HEK293 (cell line): ENCODE data around the gene DUOX1.

Source experiments
- HOXC10 ChIP-seq: sonication (generic); formaldehyde crosslinking; IDR thresholded peaks from 2 replicates; pipeline ENCODE4 v1.8.1; 2023; ENCODE audit warnings: mild to moderate bottlenecking, missing genetic modification reagents
- KLF10 ChIP-seq: fragments of 450-650 bp; IDR thresholded peaks from 2 replicates; pipeline ENCODE4 v1.5.1; 2018; ENCODE audit warnings: missing biosample characterization, mild to moderate bottlenecking, missing genetic modification characterization
- SETDB1 ChIP-seq: IDR thresholded peaks from one replicate; pipeline ENCODE4 v1.6.1; 2017; ENCODE audit warnings: mild to moderate bottlenecking, low read length, moderate library complexity, mixed read lengths; ENCODE audit not compliant: insufficient read length
- TCF7L2 ChIP-seq: IDR thresholded peaks from 2 replicates; pipeline ENCODE4 v1.6.1; 2011; ENCODE audit warnings: low read depth, mild to moderate bottlenecking, inconsistent platforms, low read length, moderate library complexity, borderline replicate concordance
- ZBTB20 ChIP-seq: fragments of 450-650 bp; formaldehyde crosslinking; IDR thresholded peaks from 2 replicates; pipeline ENCODE4 v1.5.1; 2016; ENCODE audit warnings: missing biosample characterization, missing genetic modification characterization
- ZEB2 ChIP-seq: fragments of 450-650 bp; formaldehyde crosslinking; IDR thresholded peaks from 2 replicates; pipeline ENCODE4 v1.5.1; 2016; ENCODE audit warnings: missing biosample characterization, missing genetic modification characterization
- ZNF175 ChIP-seq: fragments of 450-650 bp; formaldehyde crosslinking; IDR thresholded peaks from 2 replicates; pipeline ENCODE4 v1.5.1; 2016; ENCODE audit warnings: missing biosample characterization, missing genetic modification characterization
- ZNF221 ChIP-seq: fragments of 450-650 bp; formaldehyde crosslinking; IDR thresholded peaks from 2 replicates; pipeline ENCODE4 v1.5.1; 2017; ENCODE audit warnings: missing biosample characterization, missing genetic modification characterization, borderline replicate concordance
- ZNF394 ChIP-seq: fragments of 450-650 bp; formaldehyde crosslinking; IDR thresholded peaks from 2 replicates; pipeline ENCODE4 v1.5.1; 2016; ENCODE audit warnings: missing biosample characterization, missing genetic modification characterization, mild to moderate bottlenecking, moderate library complexity, borderline replicate concordance
- ZNF658 ChIP-seq: fragments of 450-650 bp; formaldehyde crosslinking; IDR thresholded peaks from 2 replicates; pipeline ENCODE4; 2016; ENCODE audit warnings: missing biosample characterization, missing genetic modification characterization
- ZNF830 ChIP-seq: fragments of 450-650 bp; IDR thresholded peaks from 2 replicates; pipeline ENCODE4 v1.5.0; 2018; ENCODE audit warnings: missing biosample characterization, missing genetic modification characterization, low read depth, mild to moderate bottlenecking, moderate library complexity
- TF ChIP-seq, protein P1 (sequence below): fragments of 450-650 bp; formaldehyde crosslinking; IDR thresholded peaks from 2 replicates; pipeline ENCODE4 v1.5.1; 2016; ENCODE audit warnings: missing biosample characterization, missing genetic modification characterization
- TF ChIP-seq, protein P2 (sequence below): fragments of 450-650 bp; formaldehyde crosslinking; IDR thresholded peaks from 2 replicates; pipeline ENCODE4 v1.5.1; 2016; ENCODE audit warnings: missing biosample characterization, missing genetic modification characterization
- TF ChIP-seq, protein P3 (sequence below): fragments of 450-650 bp; formaldehyde crosslinking; optimal IDR thresholded peaks from 2 replicates; pipeline ENCODE3; 2016; ENCODE audit warnings: missing biosample characterization, mild to moderate bottlenecking, missing genetic modification characterization

DNA sequence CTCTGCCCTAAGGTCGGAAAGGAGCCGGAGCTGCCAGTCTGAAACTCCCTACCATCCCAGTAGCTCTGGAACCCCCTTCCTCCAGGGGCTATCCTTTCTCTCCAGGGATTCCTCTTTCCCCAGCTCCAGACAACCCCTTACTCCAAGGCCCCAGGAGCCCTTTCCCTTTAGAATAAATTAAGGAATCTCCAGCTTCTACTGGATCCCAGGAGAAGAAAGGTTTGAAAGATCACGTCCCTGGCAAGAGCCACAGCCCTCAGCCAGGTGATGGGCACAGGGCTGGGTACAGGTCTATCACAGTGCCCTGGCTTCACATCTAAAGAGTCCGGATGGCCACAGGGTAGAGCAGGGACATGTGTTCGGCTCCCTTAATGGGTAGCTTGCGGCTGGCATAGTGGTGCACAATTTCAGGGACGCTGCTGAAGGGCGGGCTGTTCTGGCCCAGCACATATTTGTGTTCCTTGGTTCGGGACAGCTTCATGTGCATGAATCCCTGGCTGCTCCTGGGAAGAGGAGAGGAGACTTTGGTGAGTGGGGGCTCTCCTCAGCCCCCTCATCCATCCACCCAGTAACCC is 37.9 kb downstream of the DUOX1 start:
- TF ChIP-seq, protein P1, sequence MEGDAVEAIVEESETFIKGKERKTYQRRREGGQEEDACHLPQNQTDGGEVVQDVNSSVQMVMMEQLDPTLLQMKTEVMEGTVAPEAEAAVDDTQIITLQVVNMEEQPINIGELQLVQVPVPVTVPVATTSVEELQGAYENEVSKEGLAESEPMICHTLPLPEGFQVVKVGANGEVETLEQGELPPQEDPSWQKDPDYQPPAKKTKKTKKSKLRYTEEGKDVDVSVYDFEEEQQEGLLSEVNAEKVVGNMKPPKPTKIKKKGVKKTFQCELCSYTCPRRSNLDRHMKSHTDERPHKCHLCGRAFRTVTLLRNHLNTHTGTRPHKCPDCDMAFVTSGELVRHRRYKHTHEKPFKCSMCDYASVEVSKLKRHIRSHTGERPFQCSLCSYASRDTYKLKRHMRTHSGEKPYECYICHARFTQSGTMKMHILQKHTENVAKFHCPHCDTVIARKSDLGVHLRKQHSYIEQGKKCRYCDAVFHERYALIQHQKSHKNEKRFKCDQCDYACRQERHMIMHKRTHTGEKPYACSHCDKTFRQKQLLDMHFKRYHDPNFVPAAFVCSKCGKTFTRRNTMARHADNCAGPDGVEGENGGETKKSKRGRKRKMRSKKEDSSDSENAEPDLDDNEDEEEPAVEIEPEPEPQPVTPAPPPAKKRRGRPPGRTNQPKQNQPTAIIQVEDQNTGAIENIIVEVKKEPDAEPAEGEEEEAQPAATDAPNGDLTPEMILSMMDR (tag by site-specific recombination): no peak
- no peak for TF ChIP-seq SETDB1
- TF ChIP-seq ZNF830 (tag by site-specific recombination): no peak
- TF ChIP-seq, protein P2, sequence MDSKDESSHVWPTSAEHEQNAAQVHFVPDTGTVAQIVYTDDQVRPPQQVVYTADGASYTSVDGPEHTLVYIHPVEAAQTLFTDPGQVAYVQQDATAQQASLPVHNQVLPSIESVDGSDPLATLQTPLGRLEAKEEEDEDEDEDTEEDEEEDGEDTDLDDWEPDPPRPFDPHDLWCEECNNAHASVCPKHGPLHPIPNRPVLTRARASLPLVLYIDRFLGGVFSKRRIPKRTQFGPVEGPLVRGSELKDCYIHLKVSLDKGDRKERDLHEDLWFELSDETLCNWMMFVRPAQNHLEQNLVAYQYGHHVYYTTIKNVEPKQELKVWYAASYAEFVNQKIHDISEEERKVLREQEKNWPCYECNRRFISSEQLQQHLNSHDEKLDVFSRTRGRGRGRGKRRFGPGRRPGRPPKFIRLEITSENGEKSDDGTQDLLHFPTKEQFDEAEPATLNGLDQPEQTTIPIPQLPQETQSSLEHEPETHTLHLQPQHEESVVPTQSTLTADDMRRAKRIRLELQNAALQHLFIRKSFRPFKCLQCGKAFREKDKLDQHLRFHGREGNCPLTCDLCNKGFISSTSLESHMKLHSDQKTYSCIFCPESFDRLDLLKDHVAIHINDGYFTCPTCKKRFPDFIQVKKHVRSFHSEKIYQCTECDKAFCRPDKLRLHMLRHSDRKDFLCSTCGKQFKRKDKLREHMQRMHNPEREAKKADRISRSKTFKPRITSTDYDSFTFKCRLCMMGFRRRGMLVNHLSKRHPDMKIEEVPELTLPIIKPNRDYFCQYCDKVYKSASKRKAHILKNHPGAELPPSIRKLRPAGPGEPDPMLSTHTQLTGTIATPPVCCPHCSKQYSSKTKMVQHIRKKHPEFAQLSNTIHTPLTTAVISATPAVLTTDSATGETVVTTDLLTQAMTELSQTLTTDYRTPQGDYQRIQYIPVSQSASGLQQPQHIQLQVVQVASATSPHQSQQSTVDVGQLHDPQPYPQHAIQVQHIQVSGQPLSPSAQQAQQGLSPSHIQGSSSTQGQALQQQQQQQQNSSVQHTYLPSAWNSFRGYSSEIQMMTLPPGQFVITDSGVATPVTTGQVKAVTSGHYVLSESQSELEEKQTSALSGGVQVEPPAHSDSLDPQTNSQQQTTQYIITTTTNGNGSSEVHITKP (tag by site-specific recombination): no peak
- TF ChIP-seq ZBTB20 (tag by site-specific recombination): no peak
- TF ChIP-seq ZEB2 (tag by site-specific recombination): no peak
- TF ChIP-seq HOXC10: no peak
- no peak for TF ChIP-seq ZNF394 (tag by site-specific recombination)
- no peak for TF ChIP-seq ZNF658 (tag by site-specific recombination)
- TF ChIP-seq, protein P3, sequence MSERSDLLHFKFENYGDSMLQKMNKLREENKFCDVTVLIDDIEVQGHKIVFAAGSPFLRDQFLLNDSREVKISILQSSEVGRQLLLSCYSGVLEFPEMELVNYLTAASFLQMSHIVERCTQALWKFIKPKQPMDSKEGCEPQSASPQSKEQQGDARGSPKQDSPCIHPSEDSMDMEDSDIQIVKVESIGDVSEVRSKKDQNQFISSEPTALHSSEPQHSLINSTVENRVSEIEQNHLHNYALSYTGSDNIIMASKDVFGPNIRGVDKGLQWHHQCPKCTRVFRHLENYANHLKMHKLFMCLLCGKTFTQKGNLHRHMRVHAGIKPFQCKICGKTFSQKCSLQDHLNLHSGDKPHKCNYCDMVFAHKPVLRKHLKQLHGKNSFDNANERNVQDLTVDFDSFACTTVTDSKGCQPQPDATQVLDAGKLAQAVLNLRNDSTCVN (tag by site-specific recombination): no peak
- no peak for TF ChIP-seq ZNF221 (tag by site-specific recombination)
- no peak for TF ChIP-seq KLF10 (tag by site-specific recombination)
- TF ChIP-seq TCF7L2: no peak
- no peak for TF ChIP-seq ZNF175 (tag by site-specific recombination)
